GM19239 (cell line): Measurements from ENCODE around the gene SORCS3.

Experiments used
- DNase-seq: peaks from one replicate; pipeline ENCODE4 v3.0.0; 2011; ENCODE audit warnings: low spot score; ENCODE audit not compliant: insufficient read length
- FAIRE-seq: peaks from 2 replicates; lab custom pipeline; 2011; peaks lifted over from hg19 to GRCh38; lab: Jason Lieb, UNC

SORCS3 gene

GRCh38 chr10:105145711-105146110 lies 504.6 kb downstream of the SORCS3 start:
- FAIRE-seq: no peak
- no peak for DNase-seq

- no peak for FAIRE-seq
- no peak for DNase-seq
These were observed 505.3 kb downstream of the SORCS3 start for GRCh38 chr10:105146436-105146835.

GRCh38 chr10:105148456-105148855 lies 507.4 kb downstream of the SORCS3 start:
- FAIRE-seq: no peak
- DNase-seq: no peak

GRCh38 chr10:105148921-105149320 lies 507.8 kb downstream of the SORCS3 start:
- FAIRE-seq (no peak), DNase-seq (no peak)

- DNase-seq (no peak), FAIRE-seq (no peak)
These were observed 508.3 kb downstream of the SORCS3 start for GRCh38 chr10:105149371-105149891.

GRCh38 chr10:105150259-105150880 lies 509.3 kb downstream of the SORCS3 start:
- FAIRE-seq (no peak), DNase-seq (no peak)

GRCh38 chr10:105154736-105155135 lies 513.6 kb downstream of the SORCS3 start:
- no peak for DNase-seq

GRCh38 chr10:105159268-105159667 lies 518.2 kb downstream of the SORCS3 start:
- no peak for FAIRE-seq

More at GRCh38 chr10:105154736-105155135, 513.6 kb downstream of the SORCS3 start:
- no peak for FAIRE-seq

GRCh38 chr10:105161149-105161548 lies 520.1 kb downstream of the SORCS3 start:
- DNase-seq (no peak), FAIRE-seq (no peak)

More at GRCh38 chr10:105159268-105159667, 518.2 kb downstream of the SORCS3 start:
- no peak for DNase-seq

- DNase-seq (no peak), FAIRE-seq (no peak)
These were observed 520.7 kb downstream of the SORCS3 start for GRCh38 chr10:105161767-105162166.

GRCh38 chr10:105170521-105170920 lies 529.4 kb downstream of the SORCS3 start:
- FAIRE-seq: no peak

GRCh38 chr10:105171945-105172344 lies 530.9 kb downstream of the SORCS3 start:
- DNase-seq (no peak), FAIRE-seq (no peak)

More at GRCh38 chr10:105170521-105170920, 529.4 kb downstream of the SORCS3 start:
- no peak for DNase-seq

- DNase-seq: no peak
- no peak for FAIRE-seq
These were observed 540.5 kb downstream of the SORCS3 start for GRCh38 chr10:105181626-105182025.

GRCh38 chr10:105183536-105183935 lies 542.4 kb downstream of the SORCS3 start:
- no peak for FAIRE-seq

GRCh38 chr10:105185161-105185560 lies 544.1 kb downstream of the SORCS3 start:
- FAIRE-seq (no peak), DNase-seq (no peak)

More at GRCh38 chr10:105183536-105183935, 542.4 kb downstream of the SORCS3 start:
- no peak for DNase-seq

- no peak for FAIRE-seq
These were observed 546.2 kb downstream of the SORCS3 start for GRCh38 chr10:105187243-105187642.

GRCh38 chr10:105188737-105189462 lies 547.8 kb downstream of the SORCS3 start:
- FAIRE-seq (no peak), DNase-seq (no peak)

More at GRCh38 chr10:105187243-105187642, 546.2 kb downstream of the SORCS3 start:
- no peak for DNase-seq

- DNase-seq (no peak), FAIRE-seq (no peak)
These were observed 548.3 kb downstream of the SORCS3 start for GRCh38 chr10:105189463-105189800.

- no peak for FAIRE-seq
- DNase-seq: no peak
These were observed 551.1 kb downstream of the SORCS3 start for GRCh38 chr10:105192146-105192545.

- FAIRE-seq (no peak), DNase-seq (no peak)
These were observed 551.8 kb downstream of the SORCS3 start for GRCh38 chr10:105192861-105193260.

GRCh38 chr10:105195831-105196230 lies 554.7 kb downstream of the SORCS3 start:
- FAIRE-seq (no peak), DNase-seq (no peak)
